OCI-LY3 (cell line): Measurements from ENCODE around the gene BUD23.

Experiments used
- H2AFZ ChIP-seq: fragments of 200-600, 300-600 bp; shearing (Covaris generic); 2 replicates; pipeline ENCODE4 v1.6.0; 2014; ENCODE audit warnings: antibody characterized with exemption, low read depth, low read length
- H3K27ac ChIP-seq: fragments of 200-600, 300-600 bp; sonication (generic); 2 replicates; pipeline ENCODE4 v1.5.1; 2014; ENCODE audit warnings: mild to moderate bottlenecking, low read length, moderate library complexity, mixed read lengths
- H3K27me3 ChIP-seq: fragments of 200-600, 300-600 bp; sonication (generic); 2 replicates; pipeline ENCODE4 v1.6.1; 2014; ENCODE audit warnings: low read depth, low read length, mixed read lengths
- H3K36me3 ChIP-seq: fragments of 200-600, 300-600 bp; sonication (generic); replicated peaks from 2 replicates; pipeline ENCODE3; 2014; ENCODE audit warnings: low read depth, low read length, mixed read lengths
- H3K4me1 ChIP-seq: fragments of 300-600, 200-600 bp; sonication (generic); 2 replicates; pipeline ENCODE4 v1.6.1; 2014; ENCODE audit warnings: low read length, mixed read lengths
- H3K4me2 ChIP-seq: fragments of 200-600, 300-600 bp; sonication (generic); 2 replicates; pipeline ENCODE4 v1.6.1; 2014; ENCODE audit warnings: low read length, mixed read lengths
- H3K4me3 ChIP-seq: fragments of 300-600, 200-600 bp; sonication (generic); 2 replicates; pipeline ENCODE4 v1.5.1; 2014; ENCODE audit warnings: antibody characterized with exemption, mild to moderate bottlenecking, low read length, moderate library complexity
- H3K79me2 ChIP-seq: fragments of 300-600, 200-600 bp; shearing (Covaris generic); 2 replicates; pipeline ENCODE4 v1.6.1; 2014; ENCODE audit warnings: mild to moderate bottlenecking, low read length, mixed read lengths
- H3K9ac ChIP-seq: fragments of 300-600, 200-600 bp; shearing (Covaris generic); 2 replicates; pipeline ENCODE4 v1.6.0; 2014; ENCODE audit warnings: mild to moderate bottlenecking, low read length, moderate library complexity
- H3K9me3 ChIP-seq: fragments of 200-600, 300-600 bp; shearing (Covaris generic); 2 replicates; pipeline ENCODE4 v1.6.1; 2014; ENCODE audit warnings: low read length, mixed read lengths; ENCODE audit not compliant: insufficient read depth
- H4K20me1 ChIP-seq: fragments of 200-600, 300-600 bp; sonication (generic); 2 replicates; pipeline ENCODE4 v1.6.1; 2016; ENCODE audit warnings: low read length, mixed read lengths; ENCODE audit not compliant: insufficient read depth
- EZH2phosphoT487 ChIP-seq: fragments of 200-600 bp; shearing (Covaris generic); IDR thresholded peaks from 2 replicates; pipeline ENCODE4 v1.6.1; 2018; ENCODE audit warnings: antibody characterized with exemption, mixed run types, low read depth
- TF ChIP-seq, protein P1 (sequence below): fragments of 200-600, 300-600 bp; sonication (generic); IDR thresholded peaks from 2 replicates; pipeline ENCODE4 v1.5.1; 2014; ENCODE audit warnings: antibody characterized with exemption, low read length, low read depth

The BUD23 gene

GRCh38 chr7:73698410-73698809 is 15.0 kb downstream of the BUD23 start:
- no peak overlapping the region for H3K27ac ChIP-seq
- H4K20me1 ChIP-seq = no peaks in the 10 kb centered on the region; the same call in 1 of the 2 replicates
- H3K4me1 ChIP-seq = no peaks in the 10 kb centered on the region
- H3K9ac ChIP-seq = no peak overlapping the region
- no peak overlapping the region for H2AFZ ChIP-seq
- no peak overlapping the region for H3K4me2 ChIP-seq
- no peaks in the 10 kb centered on the region for H3K79me2 ChIP-seq
- no peak overlapping the region for H3K4me3 ChIP-seq
- TF ChIP-seq, protein P1, sequence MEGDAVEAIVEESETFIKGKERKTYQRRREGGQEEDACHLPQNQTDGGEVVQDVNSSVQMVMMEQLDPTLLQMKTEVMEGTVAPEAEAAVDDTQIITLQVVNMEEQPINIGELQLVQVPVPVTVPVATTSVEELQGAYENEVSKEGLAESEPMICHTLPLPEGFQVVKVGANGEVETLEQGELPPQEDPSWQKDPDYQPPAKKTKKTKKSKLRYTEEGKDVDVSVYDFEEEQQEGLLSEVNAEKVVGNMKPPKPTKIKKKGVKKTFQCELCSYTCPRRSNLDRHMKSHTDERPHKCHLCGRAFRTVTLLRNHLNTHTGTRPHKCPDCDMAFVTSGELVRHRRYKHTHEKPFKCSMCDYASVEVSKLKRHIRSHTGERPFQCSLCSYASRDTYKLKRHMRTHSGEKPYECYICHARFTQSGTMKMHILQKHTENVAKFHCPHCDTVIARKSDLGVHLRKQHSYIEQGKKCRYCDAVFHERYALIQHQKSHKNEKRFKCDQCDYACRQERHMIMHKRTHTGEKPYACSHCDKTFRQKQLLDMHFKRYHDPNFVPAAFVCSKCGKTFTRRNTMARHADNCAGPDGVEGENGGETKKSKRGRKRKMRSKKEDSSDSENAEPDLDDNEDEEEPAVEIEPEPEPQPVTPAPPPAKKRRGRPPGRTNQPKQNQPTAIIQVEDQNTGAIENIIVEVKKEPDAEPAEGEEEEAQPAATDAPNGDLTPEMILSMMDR = no peak
- TF ChIP-seq EZH2phosphoT487 = no peak
- H3K36me3 ChIP-seq = peaks cover 43% of the 10 kb centered on the region
- no peaks in the 10 kb centered on the region for H3K27me3 ChIP-seq
- no peaks in the 10 kb centered on the region for H3K9me3 ChIP-seq

- Histone ChIP-seq H3K4me2 (no peak overlapping the region), H3K9ac (no peak overlapping the region), H3K27me3 (no peaks in the 10 kb centered on the region), H2AFZ (no peak overlapping the region), H3K9me3 (no peaks in the 10 kb centered on the region), H3K4me3 (no peak overlapping the region), H3K79me2 (no peaks in the 10 kb centered on the region), H3K27ac (no peak overlapping the region), H3K36me3 (peaks cover 32% of the 10 kb centered on the region), H4K20me1 (no peaks in the 10 kb centered on the region; the same call in 1 of the 2 replicates), H3K4me1 (no peaks in the 10 kb centered on the region)
- TF ChIP-seq, protein P1 = no peak
- no peak for TF ChIP-seq EZH2phosphoT487
Observed at GRCh38 chr7:73699370-73700068, 16.1 kb downstream of the BUD23 start.

GRCh38 chr7:73700069-73700423 is 16.6 kb downstream of the BUD23 start:
- Histone ChIP-seq H3K4me1 (no peaks in the 10 kb centered on the region), H3K79me2 (no peaks in the 10 kb centered on the region), H3K4me2 (no peak overlapping the region), H4K20me1 (no peaks in the 10 kb centered on the region; the same call in 1 of the 2 replicates), H3K27ac (no peak overlapping the region), H2AFZ (no peak overlapping the region), H3K9me3 (no peaks in the 10 kb centered on the region), H3K4me3 (no peak overlapping the region), H3K36me3 (peaks cover 30% of the 10 kb centered on the region), H3K27me3 (no peaks in the 10 kb centered on the region), H3K9ac (no peak overlapping the region)
- TF ChIP-seq EZH2phosphoT487 = no peak

DNA sequence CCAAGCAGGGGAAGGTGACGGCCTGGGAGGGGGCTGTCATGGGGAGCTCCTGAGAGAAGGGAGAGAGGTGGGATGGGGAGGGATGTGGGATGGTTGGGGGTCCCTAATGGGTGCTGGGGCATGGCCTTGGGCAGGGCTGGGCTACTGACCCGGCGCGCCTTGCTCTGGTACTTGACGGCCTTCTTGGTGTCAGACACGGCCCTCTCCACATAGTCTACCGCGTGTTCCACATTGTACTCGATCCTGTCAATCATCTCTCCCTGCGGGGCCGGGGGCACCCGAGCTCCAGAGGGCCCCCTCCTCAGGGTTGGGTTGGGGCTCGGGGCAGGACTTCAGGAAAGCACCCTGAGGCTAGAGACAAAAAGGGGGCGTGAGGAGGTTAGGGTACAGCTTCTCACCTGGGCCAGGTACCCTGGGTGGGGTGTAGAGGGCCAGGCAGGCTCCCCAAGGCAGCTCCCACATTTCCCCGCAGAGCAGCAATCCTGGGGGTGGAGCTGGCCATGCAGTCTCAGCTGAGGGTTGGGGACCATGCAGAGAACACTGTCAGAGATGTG is 17.3 kb downstream of the BUD23 start:
- Histone ChIP-seq H3K36me3 (peaks cover 28% of the 10 kb centered on the region), H4K20me1 (no peaks in the 10 kb centered on the region; the same call in 1 of the 2 replicates)

More for the DNA sequence above, 17.3 kb downstream of the BUD23 start:
- H3K79me2 ChIP-seq = no peaks in the 10 kb centered on the region
- no peaks in the 10 kb centered on the region for H3K4me1 ChIP-seq
- H3K4me3 ChIP-seq = no peak overlapping the region
- no peak overlapping the region for H2AFZ ChIP-seq
- TF ChIP-seq, protein P1 = no peak
- TF ChIP-seq EZH2phosphoT487 = no peak
- H3K9me3 ChIP-seq = no peaks in the 10 kb centered on the region
- no peak overlapping the region for H3K27ac ChIP-seq
- no peak overlapping the region for H3K9ac ChIP-seq
- H3K4me2 ChIP-seq = no peak overlapping the region
- no peaks in the 10 kb centered on the region for H3K27me3 ChIP-seq
